Liver (tissue), 9 donors: ENCODE measurements around the gene CNDP2. TPM values are rescaled to one million over a fixed set of nuclear protein-coding genes. Genes with fewer than 3 reads are reported as not detected.

Source experiments
- DNase-seq: peaks from one replicate; pipeline ENCODE4 v3.0.0-alpha.2; 2017; ENCODE audit warnings: low spot score
- H3K27ac ChIP-seq, 2 donors: one replicate each; pipeline ENCODE4 v1.7.0; 2013; ENCODE audit warnings: inconsistent platforms in 2 of 2, low read length in 2 of 2, control low read depth in 1 of 2, low read depth in 1 of 2, mild to moderate bottlenecking in 1 of 2
- H3K27me3 ChIP-seq, 4 donors: one replicate each; pipeline versions ENCODE4 v1.6.1 to v1.7.0; 2013; ENCODE audit warnings: low read length in 3 of 4, inconsistent platforms in 1 of 4, mild to moderate bottlenecking in 1 of 4, moderate library complexity in 1 of 4; ENCODE audit not compliant: control insufficient read depth in 4 of 4, insufficient read depth in 4 of 4
- H3K36me3 ChIP-seq, 4 donors: one replicate each; pipeline versions ENCODE4 v1.6.1 to v1.7.0; 2013; ENCODE audit warnings: low read length in 3 of 4, mild to moderate bottlenecking in 3 of 4, low read depth in 1 of 4, moderate library complexity in 1 of 4; ENCODE audit not compliant: control insufficient read depth in 4 of 4, insufficient read depth in 3 of 4
- H3K4me1 ChIP-seq, 4 donors: one replicate each; pipeline versions ENCODE4 v1.6.1 to v1.7.0; 2013; ENCODE audit warnings: low read length in 3 of 4, mild to moderate bottlenecking in 3 of 4, moderate library complexity in 1 of 4; ENCODE audit not compliant: control insufficient read depth in 4 of 4, insufficient read depth in 4 of 4
- H3K4me3 ChIP-seq, 3 donors: one replicate each; pipeline versions ENCODE4 v1.6.1 to v1.7.0; 2013; ENCODE audit warnings: low read length in 3 of 3, control low read depth in 1 of 3, low read depth in 1 of 3, mild to moderate bottlenecking in 1 of 3
- H3K9ac ChIP-seq, 2 donors: one replicate each; pipeline ENCODE4 v1.7.0; 2013; ENCODE audit warnings: low read length in 2 of 2, mild to moderate bottlenecking in 2 of 2, moderate library complexity in 2 of 2, control low read depth in 1 of 2, low read depth in 1 of 2
- H3K9me3 ChIP-seq, 4 donors: one replicate each; pipeline versions ENCODE4 v1.6.1 to v1.7.0; 2013; ENCODE audit warnings: low read length in 3 of 4; ENCODE audit not compliant: control insufficient read depth in 4 of 4
- CTCF ChIP-seq: fragments of 150-350 bp; IDR thresholded peaks from 2 replicates; pipeline ENCODE4 v1.5.1; 2017; ENCODE audit warnings: improper control_type of control experiment, low read depth, low read length; ENCODE audit not compliant: missing input control
- EGR1 ChIP-seq, 2 donors: IDR thresholded peaks; 2 replicates each; pipeline ENCODE4 v1.6.1; 2016 to 2018; ENCODE audit warnings: antibody characterized with exemption in 2 of 2, low read depth in 2 of 2
- FOXA1 ChIP-seq: IDR thresholded peaks from 2 replicates; pipeline ENCODE4 v1.6.1; 2016; ENCODE audit warnings: antibody characterized with exemption
- FOXA2 ChIP-seq: IDR thresholded peaks from 2 replicates; pipeline ENCODE4 v1.6.1; 2016; ENCODE audit warnings: antibody characterized with exemption
- GABPA ChIP-seq, 2 donors: IDR thresholded peaks in 1 of 2; conservative IDR thresholded peaks in 1 of 2; 2 replicates each; pipeline ENCODE4 v1.6.1; 2016; ENCODE audit warnings: antibody characterized with exemption in 2 of 2, mild to moderate bottlenecking in 1 of 2, moderate library complexity in 1 of 2
- HNF4A ChIP-seq, 2 donors: conservative IDR thresholded peaks; 2 replicates each; pipeline ENCODE4 v1.6.1; 2016; ENCODE audit warnings: antibody characterized with exemption in 2 of 2, mild to moderate bottlenecking in 2 of 2
- HNF4G ChIP-seq: IDR thresholded peaks from 2 replicates; pipeline ENCODE4 v1.6.1; 2016; ENCODE audit warnings: antibody characterized with exemption
- JUND ChIP-seq, 2 donors: IDR thresholded peaks; 2 replicates each; pipeline ENCODE4 v1.6.1; 2016; ENCODE audit warnings: antibody characterized with exemption in 2 of 2
- REST ChIP-seq: IDR thresholded peaks from 2 replicates; pipeline ENCODE4 v1.6.1; 2016; ENCODE audit warnings: antibody characterized with exemption, mild to moderate bottlenecking
- RXRA ChIP-seq, 2 donors: IDR thresholded peaks; 2 replicates each; pipeline ENCODE4 v1.6.1; 2017 to 2018; ENCODE audit warnings: antibody characterized with exemption in 2 of 2, mild to moderate bottlenecking in 1 of 2
- SP1 ChIP-seq: IDR thresholded peaks from 2 replicates; pipeline ENCODE4 v1.6.1; 2018; ENCODE audit warnings: antibody characterized with exemption, mild to moderate bottlenecking
- TAF1 ChIP-seq: conservative IDR thresholded peaks from 2 replicates; pipeline ENCODE4 v1.6.1; 2016; ENCODE audit warnings: antibody characterized with exemption, mild to moderate bottlenecking
- ZBTB33 ChIP-seq: IDR thresholded peaks from 2 replicates; pipeline ENCODE4 v1.6.1; 2016; ENCODE audit warnings: antibody characterized with exemption
- WGBS: extraction: QIAGEN DNeasy Blood & Tissue Kit; methylation state at CpG from one replicate; pipeline ENCODE4 v1.1.7; 2013; 5-methylcytosine and 5-hydroxymethylcytosine counted together
- polyA plus RNA-seq, 2 donors: library from polyadenylated mRNA; stranded (reverse) in 1 of 2; unstranded in 1 of 2; fragments of 200-250 nt in 1 of 2; fragments of >200 nt in 1 of 2; fragmentation: Nextera tagmentation in 1 of 2; extraction: Ambion mirVana in 1 of 2; gene quantifications; one replicate each; pipeline versions ENCODE4 v1.2.1 to v1.2.3, GENCODE V29; 2013 to 2015
- total RNA-seq, 2 donors: library from RNA; depleted of rRNA; stranded (reverse); fragments of >200 nt; gene quantifications; one replicate each; pipeline ENCODE4 v1.2.3, GENCODE V29; 2014
- TF ChIP-seq, protein P1 (sequence below): IDR thresholded peaks from 2 replicates; pipeline ENCODE4 v1.6.1; 2016; ENCODE audit warnings: antibody characterized with exemption
- TF ChIP-seq, protein P2 (sequence below): IDR thresholded peaks from 2 replicates; pipeline ENCODE4 v1.6.1; 2016; ENCODE audit warnings: antibody characterized with exemption
- donor health status: healthy.
- donor health status: healthy.
- donor health status: healthy.
- donor health status: healthy.
- donor health status: healthy.

The CNDP2 gene
- total and polyA plus RNA-seq, 4 donors = 65.5 to 167 (median 141) TPM

DNA sequence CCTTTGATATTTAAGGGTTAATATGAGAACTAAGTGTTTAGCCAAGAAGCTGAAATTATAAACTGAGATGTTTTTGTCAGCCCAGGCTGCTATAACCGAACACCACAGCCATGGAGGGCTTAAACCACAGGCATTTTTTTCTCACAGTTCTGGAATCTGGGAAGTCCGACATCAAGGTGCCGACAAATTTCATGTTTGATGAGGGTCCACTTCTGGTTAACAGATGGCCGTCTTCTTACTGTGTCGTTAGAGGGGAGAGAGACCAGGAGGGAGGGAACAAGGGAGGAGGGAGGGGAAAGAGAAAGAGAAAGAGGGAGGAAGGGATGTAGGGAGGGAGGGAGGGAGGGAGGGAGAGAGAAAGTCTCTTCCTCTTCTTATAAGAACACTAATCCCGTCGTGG is 6.5 kb upstream of the CNDP2 start:
- no peaks in the 10 kb centered on the region for H3K27me3 ChIP-seq
- no peak overlapping the region for H3K4me3 ChIP-seq
- TF ChIP-seq FOXA2 = no peak
- no peak for TF ChIP-seq EGR1 (IDR thresholded peaks at IDR 0.05; ENCODE audit: low read depth in 2 of 2)
- no peak for TF ChIP-seq HNF4G
- no peak for TF ChIP-seq RXRA (IDR thresholded peaks at IDR 0.05)
- no peak for TF ChIP-seq GABPA (IDR thresholded peaks at IDR 0.05 in 1 of 2, conservative IDR thresholded peaks at IDR 0.05 in 1 of 2)
- TF ChIP-seq REST = no peak
- no peak for TF ChIP-seq SP1
- no peak for DNase-seq
- no peak overlapping the region for H3K27ac ChIP-seq
- no peaks in the 10 kb centered on the region for H3K4me1 ChIP-seq
- no peaks in the 10 kb centered on the region for H3K9me3 ChIP-seq
- WGBS = 64% methylated on average over 7 of the region's 7 CpGs
- H3K9ac ChIP-seq = no peak overlapping the region
- H3K36me3 ChIP-seq = no peaks in the 10 kb centered on the region

GRCh38 chr18:74492259-74492658 is 3.9 kb upstream of the CNDP2 start:
- Histone ChIP-seq H3K36me3 (no peaks in the 10 kb centered on the region), H3K9ac (no peak overlapping the region), H3K4me3 (no peak overlapping the region), H3K9me3 (no peaks in the 10 kb centered on the region), H3K27me3 (no peaks in the 10 kb centered on the region), H3K27ac (no peak overlapping the region), H3K4me1 (peaks cover 0 to 7% (median 4%) of the 10 kb centered on the region in 4 donors)
- TF ChIP-seq ZBTB33 = no peak
- TF ChIP-seq, protein P1, sequence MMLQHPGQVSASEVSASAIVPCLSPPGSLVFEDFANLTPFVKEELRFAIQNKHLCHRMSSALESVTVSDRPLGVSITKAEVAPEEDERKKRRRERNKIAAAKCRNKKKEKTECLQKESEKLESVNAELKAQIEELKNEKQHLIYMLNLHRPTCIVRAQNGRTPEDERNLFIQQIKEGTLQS = no peak
- no peak for TF ChIP-seq FOXA2
- no peak for TF ChIP-seq HNF4A (conservative IDR thresholded peaks at IDR 0.05)
- no peak for TF ChIP-seq GABPA (IDR thresholded peaks at IDR 0.05 in 1 of 2, conservative IDR thresholded peaks at IDR 0.05 in 1 of 2)
- TF ChIP-seq, protein P2, sequence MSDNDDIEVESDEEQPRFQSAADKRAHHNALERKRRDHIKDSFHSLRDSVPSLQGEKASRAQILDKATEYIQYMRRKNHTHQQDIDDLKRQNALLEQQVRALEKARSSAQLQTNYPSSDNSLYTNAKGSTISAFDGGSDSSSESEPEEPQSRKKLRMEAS = no peak
- no peak for TF ChIP-seq EGR1 (IDR thresholded peaks at IDR 0.05; ENCODE audit: low read depth in 2 of 2)
- TF ChIP-seq CTCF = no peak
- no peak for TF ChIP-seq TAF1
- TF ChIP-seq FOXA1 = no peak
- TF ChIP-seq JUND (IDR thresholded peaks at IDR 0.05) = no peak
- no peak for TF ChIP-seq REST
- DNase-seq = no peak
- WGBS = 95% methylated on average over 3 of the region's 3 CpGs
